NCI-H526 treated with DMSO at 0.1 percent for 48 hours (cell line): ENCODE measurements around the gene SLC25A13.

Source experiments
- DNase-seq: peaks from one replicate; lab custom pipeline; 2025; lab: John Stamatoyannopoulos, UW

Gene SLC25A13

GRCh38 chr7:96202102-96202501 is 119.8 kb downstream of the SLC25A13 start:
- DNase-seq, result no peak

GRCh38 chr7:96200740-96201139 is 121.2 kb downstream of the SLC25A13 start:
- DNase-seq, result no peak

GRCh38 chr7:96199421-96199820 is 122.5 kb downstream of the SLC25A13 start:
- DNase-seq, result no peak

GRCh38 chr7:96198047-96198636 is 123.8 kb downstream of the SLC25A13 start:
- no peak for DNase-seq

- DNase-seq, result no peak
Measured at GRCh38 chr7:96196676-96197075, 125.2 kb downstream of the SLC25A13 start.

GRCh38 chr7:96189129-96189820 is 132.6 kb downstream of the SLC25A13 start:
- DNase-seq, result no peak

GRCh38 chr7:96188591-96188991 is 133.3 kb downstream of the SLC25A13 start:
- DNase-seq, result no peak

- no peak for DNase-seq
Measured at GRCh38 chr7:96188174-96188581, 133.7 kb downstream of the SLC25A13 start.

GRCh38 chr7:96187735-96188134 is 134.2 kb downstream of the SLC25A13 start:
- no peak for DNase-seq

GRCh38 chr7:96184783-96185182 is 137.1 kb downstream of the SLC25A13 start:
- DNase-seq, result peak; percentile 33

- no peak for DNase-seq
Measured at GRCh38 chr7:96183163-96183670, 138.7 kb downstream of the SLC25A13 start.

- no peak for DNase-seq
Measured at GRCh38 chr7:96182424-96183158, 139.3 kb downstream of the SLC25A13 start.

GRCh38 chr7:96181174-96181573 is 140.7 kb downstream of the SLC25A13 start:
- DNase-seq, result no peak

- no peak for DNase-seq
Measured at GRCh38 chr7:96179837-96180236, 142.1 kb downstream of the SLC25A13 start.

GRCh38 chr7:96179341-96179740 is 142.6 kb downstream of the SLC25A13 start:
- DNase-seq, result no peak

- DNase-seq, result no peak
Measured at GRCh38 chr7:96178581-96178980, 143.3 kb downstream of the SLC25A13 start.

- no peak for DNase-seq
Measured at GRCh38 chr7:96177353-96177752, 144.5 kb downstream of the SLC25A13 start.

- DNase-seq, result no peak
Measured at GRCh38 chr7:96174812-96175211, 147.1 kb downstream of the SLC25A13 start.

GRCh38 chr7:96173781-96174180 is 148.1 kb downstream of the SLC25A13 start:
- no peak for DNase-seq

GRCh38 chr7:96169439-96169838 is 152.5 kb downstream of the SLC25A13 start:
- DNase-seq, result no peak

GRCh38 chr7:96167424-96167823 is 154.5 kb downstream of the SLC25A13 start:
- DNase-seq, result peak; percentile 37

GRCh38 chr7:96161897-96162296 is 160.0 kb downstream of the SLC25A13 start:
- no peak for DNase-seq

- no peak for DNase-seq
Measured at GRCh38 chr7:96157856-96158255, 164.0 kb downstream of the SLC25A13 start.
